ENCODE measurements around the gene SCGB1D4.
"Not testable (repeated sequence)": the region's sequence is repeated elsewhere in the genome, so short reads cannot be mapped to it uniquely, and the experiment has no call there.

SCGB1D4 gene, protein sequence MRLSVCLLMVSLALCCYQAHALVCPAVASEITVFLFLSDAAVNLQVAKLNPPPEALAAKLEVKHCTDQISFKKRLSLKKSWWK

DNA sequence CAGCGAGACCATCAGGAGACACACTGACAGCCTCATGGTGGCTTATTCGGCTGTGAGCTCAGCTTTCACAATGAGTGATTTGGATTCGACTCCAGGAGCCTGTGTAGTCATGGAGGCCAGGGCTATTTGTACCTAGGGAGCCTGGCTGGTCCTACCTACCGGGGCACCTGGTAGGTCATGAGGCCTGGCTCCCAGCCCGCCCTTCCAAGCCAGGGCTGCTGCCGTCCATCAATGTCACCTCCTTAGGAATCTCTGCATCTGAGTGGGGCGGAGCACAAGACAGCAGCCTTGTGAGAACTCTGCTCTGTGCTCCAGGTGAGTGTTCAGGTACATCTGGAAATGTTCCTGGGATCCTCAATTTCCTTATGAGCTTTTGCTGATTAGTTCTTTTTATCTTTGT lies at the start of gene SCGB1D4:
SCGB1D4 (minus strand) TSS at position 101 of the 400 bp plus-strand sequence; CDS start at position 36, 65 bp downstream.
- DNase-seq = no peak

DNA sequence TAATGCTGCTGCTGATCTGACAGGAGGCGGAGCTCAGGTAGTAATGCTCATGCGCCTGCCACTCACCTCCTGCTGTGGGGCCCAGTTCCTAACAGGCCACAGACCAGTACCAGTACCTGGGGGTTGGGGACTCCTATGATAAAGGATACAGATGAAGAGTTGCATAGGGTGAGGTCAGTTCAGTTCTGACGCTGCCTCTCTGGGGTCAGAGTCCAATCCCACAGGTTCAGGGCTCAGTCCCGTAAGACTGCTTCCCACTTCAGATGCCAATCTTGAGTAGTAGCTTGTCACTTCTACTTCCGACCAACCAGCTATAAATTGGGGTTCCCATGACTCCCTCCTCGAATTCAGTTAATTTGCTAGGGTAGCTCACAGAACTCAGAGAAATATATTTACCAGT lies 47.0 kb upstream of the SCGB1D4 start:
- no peak for DNase-seq

- no peak for DNase-seq
These were observed 45.3 kb upstream of the SCGB1D4 start for GRCh38 chr11:62344210-62344609.

- DNase-seq = not testable (repeated sequence)
These were observed 44.8 kb upstream of the SCGB1D4 start for GRCh38 chr11:62343646-62344190.

DNA sequence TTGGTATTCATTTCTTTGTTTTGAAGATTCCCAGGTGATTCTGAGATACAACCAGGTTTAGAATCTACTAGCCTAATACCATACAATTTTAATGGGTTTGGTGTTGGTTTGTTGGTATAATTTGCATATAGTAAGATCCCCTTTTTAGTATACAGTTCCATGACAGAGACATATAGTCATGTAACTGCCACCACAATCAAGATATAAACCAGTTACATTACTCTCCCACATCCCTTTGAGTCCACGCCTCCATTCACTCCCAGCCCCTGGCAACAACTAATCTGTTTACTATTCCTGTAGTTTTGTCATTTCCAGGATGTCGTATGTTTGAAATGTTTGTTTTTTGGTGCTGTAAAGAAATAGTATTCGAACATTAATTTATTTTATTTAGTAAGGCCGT lies 42.7 kb upstream of the SCGB1D4 start:
- DNase-seq = no peak

DNA sequence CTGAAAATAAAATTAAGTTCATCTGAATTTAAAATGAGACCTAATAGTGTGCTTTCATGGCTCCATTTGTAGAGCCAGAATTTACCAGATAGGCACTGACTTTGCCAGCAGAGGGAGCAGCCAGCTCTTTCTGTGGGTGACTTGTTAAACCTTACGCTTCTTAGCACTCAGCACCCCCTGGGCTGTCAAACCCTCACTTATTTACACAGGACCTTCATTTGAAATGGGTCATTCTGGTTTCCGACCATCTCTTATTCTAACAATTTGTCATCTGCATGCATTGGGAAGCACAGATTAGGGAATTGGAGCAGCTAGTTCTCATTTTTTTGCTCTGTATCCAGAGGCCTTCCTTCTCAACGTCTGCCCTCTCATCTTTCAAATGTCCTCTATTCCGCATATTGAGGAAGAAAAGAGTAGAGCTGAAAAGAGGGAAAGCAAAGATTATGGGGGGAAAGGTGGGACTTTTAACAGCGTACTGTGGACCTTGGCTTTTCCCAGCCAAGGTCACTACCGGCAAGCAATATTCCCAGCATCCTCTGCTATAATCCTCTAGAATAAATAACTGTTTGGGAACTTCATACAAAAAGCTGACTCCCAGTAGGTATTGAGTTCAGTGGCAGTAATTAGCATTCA lies 41.5 kb upstream of the SCGB1D4 start:
- DNase-seq = peak; percentile 30

DNA sequence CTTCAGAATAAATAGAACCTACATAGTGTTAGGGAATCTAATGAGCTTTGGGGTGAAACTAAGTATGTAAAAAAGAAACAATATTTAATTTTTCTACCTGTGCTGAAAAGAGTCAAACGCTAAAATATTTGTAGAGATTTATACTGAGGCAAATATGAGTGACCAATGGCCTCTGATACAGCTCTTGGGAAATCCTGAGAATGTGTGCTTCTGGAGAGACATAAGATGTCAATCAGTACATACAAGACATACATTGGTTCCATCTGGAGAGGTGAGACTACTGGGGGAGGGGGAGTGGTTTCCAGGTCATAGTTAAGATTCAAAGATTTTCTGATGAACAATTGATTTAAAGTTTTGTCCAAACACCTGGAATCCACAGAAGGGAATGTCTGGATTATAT lies 39.3 kb upstream of the SCGB1D4 start:
- no peak for DNase-seq

GRCh38 chr11:62337303-62338181 lies 38.7 kb upstream of the SCGB1D4 start, which contains the start of gene ASRGL1:
Gene ASRGL1, plus strand, starts transcription at chr11:62337448. Its CDS starts 530 bp downstream, at chr11:62337978.
- DNase-seq = peak; percentile 48

DNA sequence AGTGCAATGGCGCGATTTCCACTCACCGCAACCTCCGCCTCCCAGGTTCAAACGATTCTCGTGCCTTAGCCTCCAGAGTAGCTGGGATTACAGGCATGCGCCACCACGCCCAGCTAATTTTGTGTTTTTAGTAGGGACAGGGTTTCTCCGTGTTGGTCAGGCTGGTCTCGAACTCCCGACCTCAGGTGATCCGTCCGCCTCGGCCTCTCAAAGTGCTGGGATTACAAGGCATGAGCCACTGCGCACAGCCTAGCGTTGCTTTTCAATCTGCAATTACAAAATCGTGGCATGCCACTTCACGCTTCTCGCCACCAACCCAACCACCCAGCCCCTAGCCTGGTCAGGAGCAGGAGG lies 38.1 kb upstream of the SCGB1D4 start:
- not testable (repeated sequence) for DNase-seq

DNA sequence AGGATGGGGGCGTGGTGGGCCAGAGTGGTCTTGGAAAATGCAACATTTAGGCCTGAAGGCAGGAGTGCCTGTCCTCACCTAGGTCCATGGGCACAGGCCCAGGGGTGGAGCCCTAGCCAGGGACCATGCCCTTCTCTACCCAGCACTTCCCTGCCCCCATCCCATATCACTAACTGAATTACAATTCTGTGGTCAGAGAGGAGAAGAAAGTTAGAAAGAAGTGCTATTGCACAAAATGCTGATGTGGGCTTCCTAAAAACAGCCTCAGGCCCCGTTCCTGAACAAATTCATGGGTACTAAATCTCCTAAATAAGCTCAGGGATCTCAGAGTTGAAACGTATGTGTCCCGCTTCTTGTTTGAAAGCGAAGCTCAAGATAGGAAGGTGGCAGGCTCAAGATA lies 34.9 kb upstream of the SCGB1D4 start:
- DNase-seq = no peak

- not testable (repeated sequence) for DNase-seq
These were observed 32.4 kb upstream of the SCGB1D4 start for GRCh38 chr11:62331264-62331663.

DNA sequence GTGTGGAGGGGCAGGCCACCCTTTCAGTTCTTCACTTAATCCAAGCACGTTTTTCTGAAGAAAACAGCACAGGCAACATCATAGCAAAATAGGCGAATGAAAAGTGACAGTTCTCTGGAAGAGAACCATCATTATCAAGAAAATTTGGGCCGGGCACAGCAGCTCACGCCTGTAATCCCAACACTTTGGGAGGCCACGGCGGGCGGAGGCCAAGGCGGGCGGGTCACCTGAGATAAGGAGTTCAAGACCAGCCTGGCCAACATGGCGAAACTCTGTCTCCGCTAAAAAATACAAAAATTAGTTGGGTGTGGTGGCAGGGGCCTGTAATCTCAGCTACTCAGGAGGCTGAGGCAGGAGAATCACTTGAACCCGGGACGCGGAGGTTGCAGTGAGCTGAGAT lies 28.7 kb upstream of the SCGB1D4 start:
- DNase-seq = not testable (repeated sequence)

GRCh38 chr11:62326719-62327118 lies 27.8 kb upstream of the SCGB1D4 start:
- not testable (repeated sequence) for DNase-seq

GRCh38 chr11:62325781-62326180 lies 26.9 kb upstream of the SCGB1D4 start:
- DNase-seq = not testable (repeated sequence)

- DNase-seq = peak; percentile 10
These were observed 26.1 kb upstream of the SCGB1D4 start for GRCh38 chr11:62324731-62325556.

DNA sequence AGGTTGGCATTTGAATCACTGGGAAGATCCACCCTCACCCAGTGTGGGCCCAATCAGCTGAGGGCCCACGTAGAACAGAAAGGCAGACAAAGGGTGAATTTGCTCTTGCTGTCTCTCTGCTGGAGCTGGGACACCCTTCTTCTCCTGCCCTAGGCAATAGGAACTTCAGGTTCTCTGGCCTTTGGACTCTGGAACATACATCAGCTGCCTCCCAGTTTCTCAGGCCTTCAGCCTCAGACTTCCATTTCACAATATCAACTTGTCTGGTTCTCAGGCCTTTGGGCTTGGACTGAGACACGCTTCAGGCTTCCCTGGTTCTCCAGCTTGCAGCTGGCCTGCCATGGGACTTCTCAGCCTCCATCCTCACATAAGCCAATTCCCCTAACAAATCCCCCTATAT lies 23.6 kb upstream of the SCGB1D4 start:
- no peak for DNase-seq

- no peak for DNase-seq
These were observed 16.6 kb upstream of the SCGB1D4 start for GRCh38 chr11:62315431-62315830.

DNA sequence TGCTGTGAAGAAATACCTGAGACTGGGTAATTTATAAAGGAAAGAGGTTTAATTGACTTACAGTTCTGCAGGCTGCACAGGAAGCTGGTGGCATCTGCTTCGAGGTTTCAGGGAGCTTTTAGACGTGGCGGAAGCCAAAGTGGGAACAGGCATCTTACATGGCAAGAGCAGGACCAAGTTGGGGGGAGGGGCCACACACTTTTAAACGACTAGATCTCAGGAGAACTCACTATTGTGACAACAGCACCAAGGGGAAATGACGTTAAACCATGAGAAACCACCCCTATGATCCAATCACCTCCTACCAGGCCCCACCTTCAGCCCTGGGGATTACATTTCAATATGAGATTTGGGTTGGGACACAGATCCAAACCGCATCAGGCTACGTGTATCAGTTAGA lies 11.1 kb upstream of the SCGB1D4 start:
- no peak for DNase-seq

GRCh38 chr11:62307950-62308349 lies 9.1 kb upstream of the SCGB1D4 start:
- DNase-seq = no peak

DNA sequence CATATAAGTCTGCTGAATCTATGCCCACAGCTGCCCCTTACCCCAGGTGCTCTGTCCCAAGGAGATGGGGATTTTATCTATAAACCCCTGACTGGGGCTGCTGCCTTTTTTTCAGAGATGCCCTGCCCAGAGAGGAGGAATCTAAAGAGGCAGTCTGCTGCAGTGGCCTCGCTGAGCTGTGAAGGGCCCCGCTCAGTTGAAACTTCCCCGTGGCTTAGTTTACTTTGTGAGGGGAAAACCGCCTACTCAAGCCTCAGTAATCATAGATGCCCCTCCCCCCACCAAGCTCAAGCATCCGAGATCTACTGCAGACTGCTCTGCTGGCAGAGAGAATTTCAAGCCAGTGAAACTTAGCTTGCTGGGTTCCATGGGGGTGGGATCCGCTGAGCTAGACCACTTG lies 7.4 kb upstream of the SCGB1D4 start:
- no peak for DNase-seq

GRCh38 chr11:62295504-62295903 lies 3.4 kb downstream of the SCGB1D4 start:
- DNase-seq = peak; percentile 5

DNA sequence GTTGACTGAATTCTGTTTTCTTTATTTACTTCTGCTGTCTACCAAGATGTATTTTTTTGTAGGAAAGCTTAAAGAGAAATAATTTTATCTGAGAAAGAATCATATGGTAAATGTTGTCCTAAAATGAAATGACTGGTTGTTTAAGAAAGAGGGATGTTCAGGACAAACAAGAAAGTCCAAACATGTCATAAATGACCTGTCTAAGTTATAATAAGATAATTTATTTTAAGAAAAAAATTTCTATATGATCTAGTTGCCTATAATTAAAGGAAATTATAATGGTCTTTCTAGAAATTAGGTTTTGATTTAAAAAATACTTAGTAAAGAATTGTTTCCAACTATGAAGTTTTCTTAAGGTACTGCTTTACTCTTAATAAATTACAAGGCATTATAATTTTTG lies 18.4 kb downstream of the SCGB1D4 start:
- no peak for DNase-seq

DNA sequence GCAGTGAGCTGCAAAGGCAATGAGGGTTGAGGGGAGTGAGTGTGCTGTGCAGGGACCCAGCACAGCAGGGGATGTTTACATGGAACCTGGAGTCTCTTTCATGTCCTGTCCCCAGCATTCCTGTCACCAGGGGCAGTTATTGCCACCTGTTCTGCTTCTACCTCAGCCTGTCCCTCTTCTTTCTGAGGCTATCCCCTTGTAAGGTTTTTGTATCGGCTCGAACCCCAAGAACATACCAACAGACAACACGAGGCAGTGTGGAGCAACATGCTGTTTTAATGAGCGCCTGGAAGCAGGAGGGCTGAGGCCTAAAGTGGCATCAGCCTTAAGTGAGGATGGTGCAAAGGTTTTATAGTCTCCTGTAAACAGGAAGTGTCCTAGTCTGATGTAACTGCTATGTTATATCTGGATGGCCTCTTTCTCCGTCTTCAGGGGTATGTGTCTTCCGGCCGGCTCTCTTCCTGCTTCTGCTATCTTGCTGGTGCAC lies 25.0 kb downstream of the SCGB1D4 start:
- DNase-seq = no peak
